ENCODE results near the gene LYL1.
A peak's percentile ranks its signal among the peaks of the same experiment; 100 is the strongest.

- peak; percentile 56; the same call in 1 of the 2 replicates for TF ChIP-seq POLR2AphosphoS5 (IDR thresholded peaks at IDR 0.05; ENCODE audit: low read depth, low read length)
- no peak; the same call in 1 of the 2 replicates for TF ChIP-seq CTCF (IDR thresholded peaks at IDR 0.05)
Observed at GRCh38 chr19:13150187-13150930, 47.7 kb upstream of the LYL1 start, which contains the start of the genes IER2 and STX10.
